HG03196 (cell line): ENCODE measurements around the gene MTHFD1L.

Experiments used
- ATAC-seq: cut with Tn5 transposase; IDR thresholded peaks from one replicate; pipeline ENCODE4 v1.9.1; 2021; ENCODE audit not compliant: unreplicated experiment

MTHFD1L gene

DNA sequence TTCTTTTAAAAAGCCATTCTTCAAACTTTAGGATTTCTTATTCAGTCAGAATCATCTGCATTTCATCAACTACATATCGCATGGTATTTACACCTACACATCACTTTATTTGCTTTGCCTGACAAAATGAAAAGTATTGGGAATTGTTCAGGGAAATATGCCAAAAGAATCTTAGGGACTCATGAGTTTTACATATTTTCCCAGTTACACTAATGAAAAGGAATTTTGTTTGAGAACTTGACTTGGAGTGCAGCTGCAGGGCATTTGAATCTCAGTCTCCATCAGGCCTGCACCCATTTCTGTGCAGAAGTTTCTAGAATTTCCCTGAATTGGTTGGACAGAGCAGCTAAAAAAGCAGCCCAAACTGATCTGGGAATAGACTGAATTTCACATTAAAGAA lies 65.3 kb downstream of the MTHFD1L start:
- no peak for ATAC-seq

DNA sequence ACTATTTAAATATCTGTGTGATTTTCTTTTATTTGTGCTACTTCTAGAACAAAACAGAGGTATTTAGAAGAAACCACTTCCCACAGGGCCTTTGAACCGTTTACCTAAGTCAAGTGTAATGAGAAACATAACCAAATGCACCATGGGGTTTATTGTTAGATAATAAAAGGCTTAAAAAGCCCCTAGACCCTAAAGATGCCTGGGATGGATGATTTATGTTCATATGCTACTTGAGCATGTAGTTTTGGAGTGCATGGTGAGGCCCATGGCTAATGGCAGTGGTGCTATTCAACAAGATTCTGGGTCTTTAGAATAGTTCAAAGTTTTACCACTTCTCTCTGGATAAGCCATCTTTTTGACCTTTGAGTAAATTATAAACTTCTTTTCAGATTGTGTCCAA lies 65.9 kb downstream of the MTHFD1L start:
- no peak for ATAC-seq

DNA sequence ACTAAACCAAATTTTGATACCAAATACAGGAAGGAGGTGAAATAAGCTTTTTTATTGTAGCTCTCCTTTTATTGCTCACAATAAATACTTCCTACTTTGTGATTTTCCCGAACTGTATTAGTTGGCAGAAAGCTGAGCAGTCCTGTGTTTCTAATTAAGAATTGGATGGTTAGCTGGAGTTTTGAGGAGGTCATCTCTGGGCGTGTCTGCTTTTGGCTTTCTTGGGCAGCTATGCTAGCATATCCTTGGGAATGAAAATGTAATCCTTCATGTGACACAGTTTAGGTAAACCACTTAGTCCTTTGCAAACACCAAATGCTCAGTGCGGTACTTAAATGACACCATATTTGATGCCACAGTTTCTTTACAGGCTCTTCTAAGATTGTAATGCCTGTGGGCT lies 67.5 kb downstream of the MTHFD1L start:
- ATAC-seq: no peak

DNA sequence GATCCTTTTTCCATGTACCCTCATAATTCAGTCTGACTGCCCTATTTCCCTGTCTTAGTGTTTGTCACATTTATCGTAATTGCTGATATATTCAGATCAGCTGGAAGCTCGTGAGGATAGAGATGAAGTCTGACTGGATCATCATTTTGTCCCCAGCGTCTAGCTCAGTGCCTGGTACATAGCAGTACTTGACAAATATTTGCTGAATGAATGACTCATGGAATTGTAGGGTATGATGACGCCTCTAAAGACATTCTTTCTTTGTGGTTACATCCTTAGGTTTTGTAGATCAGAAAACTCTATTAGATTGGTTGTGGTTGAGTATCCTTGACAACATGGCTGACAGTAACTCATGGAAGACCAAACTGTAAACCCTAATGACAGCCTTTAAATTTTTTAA lies 68.9 kb downstream of the MTHFD1L start:
- ATAC-seq: no peak

DNA sequence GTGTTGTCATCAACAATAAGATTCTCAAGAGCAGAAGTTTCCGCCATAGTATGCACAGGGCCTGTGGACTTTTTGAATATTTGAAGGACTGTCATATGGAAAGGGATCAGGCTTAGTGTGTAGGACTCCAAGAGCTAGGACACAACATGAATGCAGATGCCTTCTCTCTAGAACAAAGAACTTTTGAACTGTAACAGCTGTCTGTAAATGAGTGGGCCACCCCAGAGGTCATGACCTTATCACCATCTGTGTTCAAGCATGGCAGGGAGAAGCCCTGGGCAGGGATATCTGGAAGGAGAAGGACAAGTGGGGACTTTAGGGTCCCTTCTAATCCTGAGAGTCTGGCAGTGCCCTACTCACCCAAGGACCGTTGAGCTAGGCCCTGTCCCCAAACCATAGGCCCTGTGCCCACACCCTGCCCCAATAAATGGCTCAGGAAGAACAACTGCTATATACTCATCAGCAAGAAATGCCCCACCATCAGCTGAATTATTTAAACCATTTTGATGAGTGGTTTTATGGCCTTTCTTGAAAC lies 70.6 kb downstream of the MTHFD1L start:
- ATAC-seq: no peak

DNA sequence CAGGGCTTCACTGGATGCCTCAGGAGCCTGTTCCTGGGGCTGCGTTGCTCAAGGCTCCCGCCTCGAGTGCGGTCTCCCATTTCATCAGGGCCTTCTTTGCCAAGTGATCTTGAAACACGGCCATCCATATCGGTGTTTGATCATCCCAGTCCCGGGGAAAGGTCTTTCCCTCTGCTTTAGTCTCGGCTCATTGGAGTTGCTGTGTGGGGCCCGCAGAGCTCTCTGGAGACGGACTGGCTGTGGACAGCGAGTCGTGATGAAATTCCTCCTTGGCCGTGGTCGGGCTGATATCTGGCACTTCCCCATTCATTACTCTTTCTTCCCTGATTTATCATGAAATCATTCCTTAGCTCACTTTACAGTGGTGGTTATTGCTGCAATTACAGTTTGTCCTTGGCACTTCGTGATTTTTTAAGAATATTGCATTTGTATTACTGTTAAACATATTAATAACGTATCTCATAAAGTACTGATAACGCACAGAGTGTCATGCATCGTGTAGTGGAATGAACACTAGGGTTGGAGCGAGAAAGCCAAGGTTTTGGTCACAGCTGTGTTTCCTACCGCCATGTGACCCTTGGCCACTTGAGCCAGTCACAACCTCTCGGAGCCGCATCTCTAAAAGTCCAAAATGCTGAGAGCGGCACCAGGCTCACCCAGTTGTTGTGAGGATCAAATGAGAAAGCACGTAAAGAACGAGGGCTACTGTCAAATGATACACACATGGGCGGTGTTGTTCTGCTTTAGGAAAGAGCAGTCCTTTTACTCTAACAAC lies 71.8 kb downstream of the MTHFD1L start:
- ATAC-seq: no peak

DNA sequence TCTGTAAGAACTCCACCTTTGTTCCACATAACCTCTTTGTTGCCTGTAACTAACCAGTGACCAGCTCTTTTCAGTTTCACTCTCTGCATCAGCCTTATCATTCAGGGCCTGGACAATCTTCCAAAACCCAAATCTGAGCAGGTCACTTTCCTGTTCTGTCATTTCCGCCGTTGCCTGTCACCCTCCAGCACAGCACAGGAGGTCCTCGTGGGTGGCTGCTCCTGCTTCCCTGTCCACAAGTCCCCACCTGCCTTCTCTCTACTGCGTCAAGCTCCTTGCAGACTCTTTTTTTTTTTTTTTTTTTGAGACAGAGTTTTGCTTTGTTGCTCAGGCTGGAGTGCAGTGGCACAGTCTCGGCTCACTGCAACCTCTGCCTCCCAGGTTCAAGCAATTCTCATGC lies 73.9 kb downstream of the MTHFD1L start:
- no peak for ATAC-seq

DNA sequence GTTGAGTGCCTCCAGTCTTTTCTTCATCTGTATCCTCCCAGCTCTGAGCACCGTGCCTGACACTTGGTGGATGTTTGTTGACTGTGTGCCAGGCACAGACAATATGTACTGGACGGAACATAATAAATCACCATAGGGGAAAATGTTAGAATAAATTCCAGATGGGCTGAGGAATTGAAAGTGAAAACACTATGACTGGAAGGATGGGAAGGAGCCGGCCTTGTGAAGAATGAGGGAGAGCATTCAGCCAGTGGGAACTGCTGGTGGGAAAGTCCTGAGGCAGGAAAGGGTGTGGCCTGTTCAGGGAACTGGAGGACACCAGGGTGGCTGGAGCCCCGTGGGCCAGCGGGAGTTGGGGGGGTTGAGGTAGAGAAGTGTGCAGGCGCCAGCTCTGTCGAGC lies 75.4 kb downstream of the MTHFD1L start:
- ATAC-seq: no peak

DNA sequence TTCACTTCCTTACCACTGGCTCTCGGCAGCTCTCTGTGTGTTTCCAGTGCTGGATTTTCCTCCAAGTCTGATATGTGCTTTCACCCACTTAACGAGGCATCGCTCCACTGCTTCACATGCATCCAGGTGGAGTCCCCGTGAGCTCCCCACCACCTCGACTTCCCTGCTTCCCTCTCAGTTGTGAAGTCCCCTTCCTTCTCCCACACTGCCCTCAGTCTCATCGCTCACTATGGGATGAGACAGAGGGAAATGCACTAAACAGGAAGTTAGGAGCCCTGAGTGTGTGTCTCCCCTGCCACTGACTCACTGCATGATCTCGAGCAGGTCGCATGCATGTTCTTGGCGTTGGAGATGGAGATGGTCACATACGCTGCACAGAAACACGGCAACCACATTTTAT lies 84.0 kb downstream of the MTHFD1L start:
- ATAC-seq: no peak

DNA sequence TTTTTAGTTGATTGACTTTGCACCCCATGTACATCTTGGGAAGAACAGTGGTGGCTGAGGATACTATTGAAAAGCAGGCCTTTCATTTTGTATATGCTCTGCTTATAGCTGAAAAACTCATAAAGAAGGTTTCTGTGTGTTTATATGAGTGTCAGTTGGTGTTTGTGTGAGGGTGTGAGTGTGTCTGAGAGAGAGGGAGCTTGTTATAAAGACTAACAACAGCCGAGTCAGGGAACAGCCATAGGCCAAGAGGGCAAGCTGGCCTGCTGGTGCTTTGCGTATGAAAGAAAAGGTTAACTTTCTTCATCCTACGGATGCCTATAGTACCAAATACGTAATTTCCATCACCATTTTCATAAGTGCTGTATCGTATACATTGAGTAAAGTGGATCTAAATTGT lies 88.3 kb downstream of the MTHFD1L start:
- no peak for ATAC-seq

DNA sequence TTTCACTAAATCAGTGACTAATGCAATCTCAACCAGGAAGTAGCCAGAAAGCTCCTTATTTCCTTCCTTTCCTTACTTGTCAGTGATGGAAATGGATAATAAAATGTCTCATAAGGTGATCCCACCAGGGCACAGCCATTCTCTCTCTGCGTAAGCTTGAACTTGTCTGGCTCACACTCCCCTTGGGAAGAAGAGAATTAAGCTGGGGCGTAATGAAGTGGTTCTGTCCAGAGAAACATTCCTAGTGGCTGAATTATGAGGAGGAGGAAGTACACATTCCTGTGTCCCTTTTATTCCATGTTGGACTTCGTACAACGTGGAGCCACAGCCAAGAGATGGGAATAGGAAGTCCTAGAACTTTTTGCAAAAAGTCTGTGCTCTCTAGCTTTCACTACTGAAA lies 93.7 kb downstream of the MTHFD1L start:
- ATAC-seq: no peak

DNA sequence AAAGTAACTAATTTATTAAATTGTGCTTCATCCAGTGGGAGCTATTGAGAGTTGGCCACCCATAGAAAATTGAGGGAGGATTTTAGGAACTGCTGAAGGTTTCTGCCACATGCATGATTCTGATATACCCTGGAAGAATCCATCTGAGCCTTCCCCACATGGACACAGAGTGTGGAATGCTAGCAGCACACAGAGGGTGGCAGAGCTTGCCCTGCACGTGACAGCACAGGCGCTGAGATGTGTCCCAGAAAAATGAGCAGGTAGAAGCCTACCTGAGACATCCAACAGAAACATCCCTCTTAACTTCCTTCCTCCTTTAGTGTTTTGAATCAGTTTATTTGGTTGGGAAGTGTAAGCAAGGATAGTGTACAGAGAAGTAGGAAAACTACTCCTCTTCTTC lies 96.9 kb downstream of the MTHFD1L start:
- no peak for ATAC-seq

DNA sequence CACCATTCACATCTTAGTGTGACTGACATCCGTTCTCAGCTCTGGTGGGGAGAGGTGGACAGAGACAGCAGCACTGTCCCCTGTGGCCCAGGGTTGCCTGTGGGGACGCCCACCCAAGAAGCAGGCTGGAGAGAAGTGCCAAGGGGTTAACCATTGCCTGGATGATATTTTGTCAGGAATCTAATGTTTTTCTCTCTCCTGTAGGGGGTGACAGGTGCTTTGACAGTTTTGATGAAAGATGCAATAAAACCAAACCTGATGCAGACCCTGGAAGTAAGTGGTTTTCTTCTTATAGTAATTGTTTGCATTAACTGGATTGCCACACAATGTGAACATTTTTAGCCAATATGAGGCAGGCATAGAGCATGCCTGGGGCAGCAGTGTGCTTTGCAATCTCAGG lies 99.3 kb downstream of the MTHFD1L start:
- ATAC-seq: no peak

DNA sequence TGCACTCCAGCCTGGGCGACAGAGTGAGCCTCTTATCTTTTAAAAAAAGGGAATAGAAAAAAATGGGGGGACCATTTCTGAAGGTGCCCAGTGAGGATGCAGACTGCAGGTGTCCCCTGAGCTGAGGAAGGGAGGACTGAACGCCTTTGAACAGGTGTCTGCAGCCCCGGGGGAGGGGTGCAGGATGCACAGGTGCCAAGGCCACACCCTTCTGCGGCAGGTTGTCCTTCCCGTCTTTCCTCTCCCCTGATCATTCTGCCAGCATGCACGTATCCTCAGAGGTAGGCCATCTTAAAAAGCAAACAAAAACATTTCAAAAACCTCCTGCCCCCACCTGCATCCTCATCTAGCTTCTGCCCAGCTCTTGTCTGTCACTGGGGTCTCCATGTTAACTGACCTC lies 101.3 kb downstream of the MTHFD1L start:
- no peak for ATAC-seq

DNA sequence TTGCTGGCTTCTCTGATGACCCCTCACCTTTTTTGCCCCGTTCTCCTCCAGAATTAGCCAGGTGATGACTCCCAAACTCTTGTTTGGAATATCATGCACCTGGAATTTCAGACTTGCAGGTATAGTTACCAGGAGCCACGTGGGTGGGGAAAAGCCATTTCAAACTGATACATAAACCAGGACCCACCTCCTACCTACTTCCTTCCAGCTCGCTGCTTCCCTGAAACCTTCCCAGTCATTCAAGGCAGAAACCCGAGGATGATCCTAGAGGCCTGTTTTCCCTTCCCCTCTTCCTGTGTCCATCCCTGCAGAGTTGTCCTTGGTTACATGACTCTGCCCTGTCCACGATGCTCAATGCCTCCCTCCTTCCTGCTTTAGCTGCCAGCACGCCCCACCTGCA lies 101.9 kb downstream of the MTHFD1L start:
- ATAC-seq: no peak

DNA sequence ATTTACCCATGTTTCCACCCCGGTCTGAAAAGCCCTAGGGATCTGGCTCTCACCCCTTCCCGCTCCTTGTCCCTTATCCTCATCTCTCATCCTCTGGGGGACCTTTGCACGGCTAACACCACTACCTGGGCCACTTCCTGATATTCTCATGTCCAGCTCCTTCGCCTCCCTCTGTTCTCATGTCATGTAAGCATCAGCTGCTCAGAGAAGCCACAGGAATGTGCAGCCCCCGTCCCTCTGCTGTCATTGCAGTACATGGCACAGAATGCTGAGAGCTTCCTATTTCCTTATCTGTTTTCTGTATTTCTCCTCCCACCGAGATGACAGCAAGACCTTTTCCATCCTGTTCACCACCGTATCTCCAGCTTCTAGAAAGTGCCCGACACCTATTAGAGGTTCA lies 102.4 kb downstream of the MTHFD1L start:
- no peak for ATAC-seq

DNA sequence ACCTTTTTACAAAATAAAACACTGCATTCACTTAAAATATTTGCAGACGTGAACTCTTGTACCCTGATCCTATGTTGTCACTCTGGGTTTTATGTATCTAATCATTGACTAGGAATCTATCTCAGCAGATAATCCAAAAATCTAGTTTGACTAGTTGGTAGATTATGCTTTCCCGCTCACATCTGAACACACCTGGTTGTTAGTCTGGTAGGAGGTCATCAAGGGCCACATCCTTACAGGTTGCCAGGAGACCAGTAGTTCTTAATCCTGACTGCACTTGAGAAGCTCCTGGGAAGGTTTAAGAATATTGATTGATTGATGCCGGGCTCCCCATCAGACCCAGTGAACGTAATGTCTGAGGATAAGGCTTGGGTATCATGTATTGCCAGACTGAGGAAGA lies 104.4 kb downstream of the MTHFD1L start:
- ATAC-seq: no peak

DNA sequence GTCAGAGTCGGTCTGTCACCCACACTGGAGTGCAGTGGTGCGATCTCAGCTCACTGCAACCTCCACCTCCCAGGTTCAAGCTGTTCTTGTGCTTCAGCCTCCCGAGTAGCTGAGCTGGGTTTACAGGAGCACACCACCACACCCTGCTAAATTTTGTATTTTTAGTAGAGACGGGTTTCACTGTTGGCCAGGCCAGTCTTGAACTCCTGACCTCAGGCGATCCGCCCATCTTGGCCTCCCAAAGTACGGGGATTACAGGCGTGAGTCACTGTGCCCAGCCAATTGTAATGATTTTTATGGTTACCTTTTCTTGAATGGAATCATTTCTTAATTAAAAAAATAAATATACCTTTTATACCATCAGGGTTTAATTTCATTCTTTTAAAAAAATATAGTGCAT lies 105.7 kb downstream of the MTHFD1L start:
- no peak for ATAC-seq

DNA sequence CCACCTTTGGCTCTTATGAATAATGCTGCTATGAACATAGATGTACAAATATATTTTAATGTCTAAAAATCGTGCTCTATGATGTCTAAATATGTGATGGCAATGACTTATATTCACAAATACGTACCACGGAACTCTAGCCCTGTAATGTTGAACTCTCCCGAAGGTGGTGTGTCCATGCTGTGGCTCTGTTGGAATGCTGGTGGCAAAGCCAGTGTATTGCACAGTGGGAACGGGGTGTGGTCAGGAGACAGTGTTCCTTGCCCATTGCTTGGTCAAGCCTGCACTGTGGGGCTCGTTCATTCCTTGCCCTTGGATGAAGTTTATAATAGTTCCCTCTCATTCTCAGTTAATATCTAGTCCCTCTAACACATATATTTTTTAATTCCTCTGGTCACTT lies 109.6 kb downstream of the MTHFD1L start:
- ATAC-seq: no peak

DNA sequence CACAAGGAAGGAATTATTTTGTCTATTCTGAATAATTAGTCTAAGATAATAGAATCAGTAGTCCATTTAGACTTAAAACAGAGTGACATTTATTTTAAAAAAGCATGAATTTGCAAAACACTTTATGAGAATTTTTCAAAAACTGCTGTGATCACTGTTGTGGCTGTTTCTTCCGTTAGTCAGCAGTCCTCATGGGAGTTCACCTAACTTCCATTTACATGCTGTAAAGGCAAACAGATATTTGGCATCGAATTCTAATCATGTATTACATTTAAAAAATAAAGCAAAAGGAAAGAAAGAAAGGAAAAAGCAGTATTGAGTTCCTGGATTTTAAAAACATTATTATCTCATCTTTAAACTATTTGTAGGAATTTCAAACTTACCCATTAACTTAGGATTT lies 111.8 kb downstream of the MTHFD1L start:
- ATAC-seq: no peak

DNA sequence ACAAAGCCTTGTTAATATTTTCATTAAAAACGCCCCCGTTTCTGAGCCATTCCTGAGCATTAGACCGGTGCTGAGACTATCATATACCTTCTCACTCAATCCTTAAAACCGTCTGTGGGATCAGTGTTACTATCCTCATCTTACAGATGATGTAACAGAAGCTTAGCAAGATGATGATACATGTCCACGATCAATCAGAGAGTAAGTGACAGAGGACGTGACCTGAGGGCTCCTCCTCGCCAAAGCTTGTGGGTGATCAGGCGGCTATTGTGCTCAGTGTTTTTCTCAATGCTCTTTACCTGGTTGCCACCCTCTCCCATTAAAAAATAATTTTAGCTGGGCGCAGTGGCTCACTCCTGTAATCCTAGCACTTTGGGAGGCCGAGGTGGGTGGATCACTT lies 113.1 kb downstream of the MTHFD1L start:
- ATAC-seq: no peak

DNA sequence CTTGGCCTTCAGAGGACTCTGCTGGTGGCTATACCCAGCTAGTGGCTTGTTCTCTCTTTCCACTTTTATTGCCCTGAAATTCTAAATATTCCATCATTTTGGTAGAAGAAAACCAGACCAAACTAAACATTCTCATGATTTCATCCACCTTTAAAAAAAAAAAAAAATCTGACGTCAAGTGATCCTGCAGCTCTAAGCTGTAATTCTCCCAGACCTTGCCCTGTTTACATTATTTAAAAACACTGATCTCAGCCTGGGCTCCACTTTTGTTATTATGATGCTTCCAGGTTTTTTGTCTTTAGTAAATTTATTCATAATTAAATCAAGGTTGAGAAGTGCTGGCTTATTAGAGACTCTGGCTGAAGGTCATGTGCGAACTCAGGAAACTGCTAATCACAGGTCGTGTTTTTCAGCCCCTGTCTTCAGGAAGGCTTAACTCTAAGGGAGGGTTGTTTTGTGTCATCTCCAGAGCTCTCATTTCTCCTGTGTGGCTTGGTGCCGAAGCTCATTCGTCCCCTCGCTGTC lies 114.4 kb downstream of the MTHFD1L start:
- ATAC-seq: no peak

DNA sequence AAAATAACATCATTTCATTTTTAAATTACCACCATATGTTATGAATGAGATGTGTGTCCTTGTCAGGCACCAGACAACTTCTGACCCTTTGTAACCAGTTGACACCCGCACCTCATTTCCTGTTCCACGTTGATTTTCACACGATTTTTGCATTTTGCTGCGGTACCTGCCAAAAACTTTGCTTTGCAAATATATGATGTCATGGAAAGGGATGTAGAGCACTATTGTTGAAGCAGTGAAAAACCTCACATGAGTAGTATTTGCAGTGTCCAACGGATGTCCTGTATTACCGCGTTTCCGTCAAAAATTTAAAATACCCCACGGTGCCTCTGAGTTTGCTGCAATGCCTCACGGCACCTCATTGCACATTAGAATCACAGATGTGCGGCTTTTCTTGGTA lies 115.6 kb downstream of the MTHFD1L start:
- ATAC-seq: no peak
